ENCODE measurements around the gene OPCML. TPM values are rescaled to one million over a fixed set of nuclear protein-coding genes. Genes with fewer than 3 reads are reported as not detected.

Gene OPCML
- total RNA-seq, 4 donors from 2014 or later = 0.06 to 0.83 (median 0.24) TPM

DNA sequence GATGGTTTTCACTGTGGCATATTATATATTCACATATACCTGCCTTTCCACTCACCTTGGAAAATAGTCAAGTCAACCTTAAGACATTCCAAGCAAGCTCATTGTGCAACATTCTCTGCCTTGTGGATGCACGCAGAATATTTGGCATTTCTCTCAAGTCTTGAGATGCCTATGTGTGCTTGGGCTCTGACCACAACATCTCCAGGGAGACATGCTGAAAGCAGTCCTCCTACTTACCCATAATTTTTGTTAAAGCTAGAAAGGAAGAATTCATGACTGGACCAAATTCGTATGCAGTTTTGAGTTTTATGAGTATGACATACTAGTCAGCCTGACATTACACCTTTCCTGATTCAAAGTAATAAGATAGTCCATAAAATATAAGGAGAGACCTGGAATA is 684.0 kb downstream of the OPCML start:
- no peak for TF ChIP-seq EP300 (IDR thresholded peaks at IDR 0.05)
- no peak for TF ChIP-seq POLR2A (IDR thresholded peaks at IDR 0.05; ENCODE audit: low read depth)
- no peak for TF ChIP-seq CTCF (IDR thresholded peaks at IDR 0.05)
- TF ChIP-seq POLR2AphosphoS5 (IDR thresholded peaks at IDR 0.05) = no peak
- DNase-seq (ENCODE audit: extremely low spot score) = no peak
- intact Hi-C loops (cut with DNase I) = no loop called here
- WGBS = 84% methylated on average over 2 of the region's 2 CpGs
- Histone ChIP-seq H3K4me1 (no peaks in the 10 kb centered on the region), H3K4me3 (no peak overlapping the region), H3K36me3 (no peaks in the 10 kb centered on the region), H3K27me3 (no peaks in the 10 kb centered on the region), H3K27ac (replicated peaks in 1 of 4) (no peak overlapping the region), H3K9me3 (no peaks in the 10 kb centered on the region)

GRCh38 chr11:132846075-132846474 is 686.2 kb downstream of the OPCML start:
- WGBS = 94% methylated on average over 4 of the region's 4 CpGs
- Histone ChIP-seq H3K36me3 (no peaks in the 10 kb centered on the region), H3K27ac (replicated peaks in 1 of 4) (no peak overlapping the region), H3K4me1 (no peaks in the 10 kb centered on the region), H3K9me3 (no peaks in the 10 kb centered on the region), H3K27me3 (no peaks in the 10 kb centered on the region), H3K4me3 (no peak overlapping the region)
- intact Hi-C loops (cut with DNase I) = no loop called here
- no peak for DNase-seq (ENCODE audit: extremely low spot score)
- TF ChIP-seq POLR2A (IDR thresholded peaks at IDR 0.05; ENCODE audit: low read depth) (no peak), POLR2AphosphoS5 (IDR thresholded peaks at IDR 0.05) (no peak), CTCF (IDR thresholded peaks at IDR 0.05) (no peak), EP300 (IDR thresholded peaks at IDR 0.05) (no peak)

- no peak overlapping the region for H3K4me3 ChIP-seq
- no peaks in the 10 kb centered on the region for H3K36me3 ChIP-seq
- no peak for DNase-seq (ENCODE audit: extremely low spot score)
- H3K27ac ChIP-seq (replicated peaks in 1 of 4) = no peak overlapping the region
- H3K27me3 ChIP-seq = no peaks in the 10 kb centered on the region
- H3K4me1 ChIP-seq = no peaks in the 10 kb centered on the region
- WGBS = 66% methylated on average over 5 of the region's 5 CpGs
- TF ChIP-seq EP300 (IDR thresholded peaks at IDR 0.05) (no peak), POLR2A (IDR thresholded peaks at IDR 0.05; ENCODE audit: low read depth) (no peak), POLR2AphosphoS5 (IDR thresholded peaks at IDR 0.05) (no peak), CTCF (IDR thresholded peaks at IDR 0.05) (no peak)
- no peaks in the 10 kb centered on the region for H3K9me3 ChIP-seq
- intact Hi-C loops (cut with DNase I) = no loop called here
These were observed 687.2 kb downstream of the OPCML start for GRCh38 chr11:132844956-132845696.

DNA sequence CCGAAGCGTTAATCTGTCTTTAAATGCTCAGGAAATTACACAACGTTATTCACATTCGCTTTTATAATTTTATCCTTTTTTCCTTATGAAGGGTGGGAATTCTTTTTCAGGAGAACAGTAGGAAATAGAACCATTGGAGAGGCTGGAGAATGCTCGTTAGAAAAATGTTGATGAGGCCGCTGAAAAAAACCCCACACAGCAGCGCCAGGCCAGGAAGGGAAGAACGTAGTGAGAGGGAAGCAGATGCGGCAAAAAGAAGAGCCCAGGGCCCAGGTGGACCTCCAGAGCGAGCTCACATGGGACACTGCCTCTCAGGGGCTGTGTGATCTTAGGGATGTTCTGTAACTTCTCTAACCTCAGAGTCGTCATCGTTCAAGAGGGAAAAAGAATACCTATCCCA is 691.6 kb downstream of the OPCML start:
- H3K27me3 ChIP-seq = no peaks in the 10 kb centered on the region
- intact Hi-C loops (cut with DNase I) = no loop called here
- no peak for DNase-seq (ENCODE audit: extremely low spot score)
- WGBS = 87% methylated on average over 12 of the region's 12 CpGs
- no peak overlapping the region for H3K27ac ChIP-seq (replicated peaks in 1 of 4)
- no peaks in the 10 kb centered on the region for H3K4me1 ChIP-seq
- TF ChIP-seq POLR2A (IDR thresholded peaks at IDR 0.05; ENCODE audit: low read depth) (no peak), POLR2AphosphoS5 (IDR thresholded peaks at IDR 0.05) (no peak)
- no peak overlapping the region for H3K4me3 ChIP-seq
- H3K36me3 ChIP-seq = no peaks in the 10 kb centered on the region
- H3K9me3 ChIP-seq = no peaks in the 10 kb centered on the region

GRCh38 chr11:132840191-132840590 is 692.1 kb downstream of the OPCML start:
- H3K4me1 ChIP-seq = no peaks in the 10 kb centered on the region
- no peak overlapping the region for H3K27ac ChIP-seq (replicated peaks in 1 of 4)
- no peak for DNase-seq (ENCODE audit: extremely low spot score)
- intact Hi-C loops (cut with DNase I) = no loop called here
- H3K27me3 ChIP-seq = no peaks in the 10 kb centered on the region
- TF ChIP-seq CTCF (IDR thresholded peaks at IDR 0.05) (no peak), POLR2AphosphoS5 (IDR thresholded peaks at IDR 0.05) (no peak), POLR2A (IDR thresholded peaks at IDR 0.05; ENCODE audit: low read depth) (no peak), EP300 (IDR thresholded peaks at IDR 0.05) (no peak)
- 66% methylated on average over 5 of the region's 5 CpGs for WGBS
- no peaks in the 10 kb centered on the region for H3K9me3 ChIP-seq
- H3K4me3 ChIP-seq = no peak overlapping the region
- H3K36me3 ChIP-seq = no peaks in the 10 kb centered on the region

Data from esophagus muscularis mucosa (tissue), 4 donors.